H9 (cell line): ENCODE results near the gene ZNF728. TPM values are rescaled to one million over a fixed set of nuclear protein-coding genes. Genes with fewer than 3 reads are reported as not detected.

Experiments
- DNase-seq: peaks from one replicate; pipeline ENCODE4 v3.0.0-alpha.2; 2017
- H2AFZ ChIP-seq: one replicate; pipeline ENCODE4 v1.6.1; 2013; ENCODE audit warnings: mild to moderate bottlenecking, low read length, control low read depth, moderate library complexity
- H2AK5ac ChIP-seq: 2 replicates; pipeline ENCODE4 v1.6.1; 2013; ENCODE audit warnings: low read length, control low read depth, mixed read lengths; ENCODE audit not compliant: insufficient read length
- H2BK120ac ChIP-seq: one replicate; pipeline ENCODE4 v1.6.1; 2013; ENCODE audit warnings: low read depth, mild to moderate bottlenecking, low read length, control low read depth, inconsistent platforms; ENCODE audit not compliant: poor library complexity, severe bottlenecking
- H2BK12ac ChIP-seq: 2 replicates; pipeline ENCODE4 v1.6.1; 2013; ENCODE audit warnings: low read length, control low read depth, mixed read lengths, low read depth; ENCODE audit not compliant: insufficient read length
- H2BK15ac ChIP-seq: 2 replicates; pipeline ENCODE4 v1.6.1; 2013; ENCODE audit warnings: low read depth, low read length, control low read depth
- H2BK20ac ChIP-seq: one replicate; pipeline ENCODE4 v1.6.1; 2013; ENCODE audit warnings: low read depth, mild to moderate bottlenecking, low read length, control low read depth, inconsistent platforms; ENCODE audit not compliant: poor library complexity, severe bottlenecking
- H2BK5ac ChIP-seq: 2 replicates; pipeline ENCODE4 v1.6.1; 2013; ENCODE audit warnings: low read length, control low read depth, mixed read lengths; ENCODE audit not compliant: insufficient read length
- H3K14ac ChIP-seq: 2 replicates; pipeline ENCODE4 v1.6.1; 2013; ENCODE audit warnings: low read length, control low read depth; ENCODE audit not compliant: insufficient read depth
- H3K18ac ChIP-seq: 2 replicates; pipeline ENCODE4 v1.6.1; 2013; ENCODE audit warnings: low read depth, mild to moderate bottlenecking, mixed read lengths, low read length, control low read depth; ENCODE audit not compliant: insufficient read length
- H3K23ac ChIP-seq: 2 replicates; pipeline ENCODE4 v1.6.1; 2013; ENCODE audit warnings: low read length, control low read depth, mixed read lengths, low read depth; ENCODE audit not compliant: insufficient read length
- H3K23me2 ChIP-seq: 2 replicates; pipeline ENCODE4 v1.6.1; 2013; ENCODE audit warnings: low read depth, mild to moderate bottlenecking, mixed read lengths, low read length, control low read depth; ENCODE audit not compliant: insufficient read length, poor library complexity, severe bottlenecking
- H3K27ac ChIP-seq: 2 replicates; pipeline ENCODE4 v1.5.1; 2013; ENCODE audit warnings: low read length, control low read depth, mixed read lengths, low read depth; ENCODE audit not compliant: insufficient read length
- H3K27me3 ChIP-seq: 2 replicates; pipeline ENCODE4 v1.6.1; 2013; ENCODE audit warnings: low read length, control low read depth, inconsistent platforms; ENCODE audit not compliant: insufficient read depth
- H3K4ac ChIP-seq: 2 replicates; pipeline ENCODE4 v1.6.1; 2013; ENCODE audit warnings: low read depth, mild to moderate bottlenecking, control low read depth, inconsistent platforms, low read length, moderate library complexity
- H3K4me1 ChIP-seq: 2 replicates; pipeline ENCODE4 v1.6.1; 2013; ENCODE audit warnings: low read length, control low read depth, inconsistent platforms; ENCODE audit not compliant: insufficient read depth
- H3K4me2 ChIP-seq: 2 replicates; pipeline ENCODE4 v1.6.1; 2013; ENCODE audit warnings: low read length, control low read depth, mixed read lengths; ENCODE audit not compliant: insufficient read length, insufficient read depth
- H3K56ac ChIP-seq: 2 replicates; pipeline ENCODE4 v1.6.1; 2013; ENCODE audit warnings: low read depth, mild to moderate bottlenecking, mixed read lengths, low read length, control low read depth; ENCODE audit not compliant: insufficient read length
- H3K79me1 ChIP-seq: 2 replicates; pipeline ENCODE4 v1.6.1; 2013; ENCODE audit warnings: low read depth, mild to moderate bottlenecking, moderate library complexity, low read length, control low read depth, inconsistent platforms; ENCODE audit not compliant: insufficient read depth, poor library complexity, severe bottlenecking
- H3K79me2 ChIP-seq: 2 replicates; pipeline ENCODE4 v1.6.1; 2013; ENCODE audit warnings: low read length, control low read depth, inconsistent platforms; ENCODE audit not compliant: insufficient read depth
- H3K9ac ChIP-seq: 2 replicates; pipeline ENCODE4 v1.6.1; 2013; ENCODE audit warnings: low read length, control low read depth, mixed read lengths; ENCODE audit not compliant: insufficient read length; ENCODE audit errors: extremely low read depth
- H3K9me3 ChIP-seq: one replicate; pipeline ENCODE4 v1.6.1; 2013; ENCODE audit warnings: low read depth, low read length, inconsistent platforms; ENCODE audit not compliant: control insufficient read depth
- H3T11ph ChIP-seq: one replicate; pipeline ENCODE4 v1.6.1; 2013; ENCODE audit warnings: mild to moderate bottlenecking, low read length, control low read depth, inconsistent platforms
- H4K20me1 ChIP-seq: one replicate; pipeline ENCODE4 v1.6.1; 2013; ENCODE audit not compliant: control insufficient read depth, insufficient read length, insufficient read depth
- H4K5ac ChIP-seq: 2 replicates; pipeline ENCODE4 v1.6.1; 2013; ENCODE audit warnings: low read depth, mild to moderate bottlenecking, mixed read lengths, low read length, control low read depth; ENCODE audit not compliant: insufficient read length
- H4K8ac ChIP-seq: replicated peaks from 2 replicates; pipeline ENCODE4 v1.6.1; 2013; ENCODE audit warnings: low read length, control low read depth, mixed read lengths, low read depth; ENCODE audit not compliant: insufficient read length
- H4K91ac ChIP-seq: 2 replicates; pipeline ENCODE4 v1.6.1; 2013; ENCODE audit warnings: low read depth, mild to moderate bottlenecking, moderate library complexity, mixed read lengths, low read length, control low read depth; ENCODE audit not compliant: insufficient read length
- H3K27ac Mint-ChIP-seq, 3 experiments: 2 replicates in 2 of 3; 3 replicates in 1 of 3; pipeline ENCODE4 v1.8.0; 2020 to 2021; ENCODE audit warnings: mixed read lengths in 3 of 3, mild to moderate bottlenecking in 1 of 3, moderate library complexity in 1 of 3
- H3K27me3 Mint-ChIP-seq: 2 replicates; pipeline ENCODE4 v1.8.0; 2021; ENCODE audit warnings: low read depth, mild to moderate bottlenecking, moderate library complexity, mixed read lengths
- H3K36me3 Mint-ChIP-seq, 3 experiments: 2 replicates in 2 of 3; 3 replicates in 1 of 3; pipeline ENCODE4 v1.8.0; 2020 to 2021; ENCODE audit warnings: low read depth in 3 of 3, mixed read lengths in 3 of 3; ENCODE audit not compliant: insufficient read depth in 1 of 3
- H3K4me1 Mint-ChIP-seq, 2 experiments: 2 replicates each; pipeline ENCODE4 v1.8.0; 2020; ENCODE audit warnings: mixed read lengths in 2 of 2
- H3K4me3 Mint-ChIP-seq, 2 experiments: 2 replicates in 1 of 2; 3 replicates in 1 of 2; pipeline ENCODE4 v1.8.0; 2020 to 2021; ENCODE audit warnings: mild to moderate bottlenecking in 2 of 2, mixed read lengths in 2 of 2, moderate library complexity in 1 of 2
- H3K9me3 Mint-ChIP-seq, 2 experiments: 2 replicates in 1 of 2; 3 replicates in 1 of 2; pipeline ENCODE4 v1.8.0; 2020; ENCODE audit warnings: mild to moderate bottlenecking in 2 of 2, mixed read lengths in 2 of 2, moderate library complexity in 1 of 2
- CTCF ChIP-seq: fragments of 200-600 bp; sonication (generic); conservative IDR thresholded peaks from 3 replicates; pipeline ENCODE4 v1.8.0; 2021; ENCODE audit warnings: antibody characterized with exemption, mild to moderate bottlenecking
- WGBS: extraction: QIAGEN DNeasy Blood & Tissue Kit; methylation state at CpG from one replicate; pipeline ENCODE4 v1.1.7; 2013; ENCODE audit warnings: missing lambda C conversion rate, low lambda C conversion rate, mixed read lengths; ENCODE audit not compliant: insufficient read length; ENCODE audit errors: extremely low coverage; 5-methylcytosine and 5-hydroxymethylcytosine counted together
- long read RNA-seq: library from polyadenylated mRNA; unstranded; transcript quantifications from one replicate; pipeline ENCODE4 v2.0.0, GENCODE V29; 2020
- total RNA-seq: library from RNA; stranded (reverse); gene quantifications from 2 replicates; pipeline ENCODE4 v1.2.1, GENCODE V29; 2021

ZNF728 gene
- total RNA-seq = not detected in 2 replicates
- long read RNA-seq = 0 reads

- no peak within 1 kb of the TSS for H3K4me3 Mint-ChIP-seq
- no peak for TF ChIP-seq CTCF
- H4K20me1 ChIP-seq = no peaks in the 10 kb centered on the region
Measured at GRCh38 chr19:23002690-23003422, at the start of gene ZNF728. Gene ZNF728, minus strand, starts transcription at chr19:23003176. Its CDS starts 146 bp downstream, at chr19:23003030.

More at GRCh38 chr19:23002690-23003422, at the start of gene ZNF728:
- no peak within 1 kb of the TSS for H2BK5ac ChIP-seq
- no peak within 1 kb of the TSS for H3K27ac Mint-ChIP-seq
- no peak within 1 kb of the TSS for H2BK20ac ChIP-seq
- no peak within 1 kb of the TSS for H3K27ac ChIP-seq
- H3K56ac ChIP-seq = no peak within 1 kb of the TSS
- peaks cover 39% of the 10 kb centered on the region for H3K9me3 ChIP-seq
- no peak within 1 kb of the TSS for H2AK5ac ChIP-seq
- H3K79me2 ChIP-seq = no peaks in the 10 kb centered on the region
- H3K9ac ChIP-seq = no peak within 1 kb of the TSS
- no peaks in the 10 kb centered on the region for H3K23me2 ChIP-seq
- H3K79me1 ChIP-seq = no peaks in the 10 kb centered on the region
- no peak within 1 kb of the TSS for H4K5ac ChIP-seq
- no peak within 1 kb of the TSS for H4K8ac ChIP-seq
- H3K27me3 ChIP-seq = no peaks in the 10 kb centered on the region
- H2BK12ac ChIP-seq = no peak within 1 kb of the TSS
- peaks cover 90 to 93% of the 10 kb centered on the region in 2 experiments for H3K9me3 Mint-ChIP-seq
- peaks cover 0 to 24% (median 8%) of the 10 kb centered on the region in 3 experiments; a peak in 6 of 7 replicates for H3K36me3 Mint-ChIP-seq
- no peak within 1 kb of the TSS for H3K14ac ChIP-seq
- H2BK120ac ChIP-seq = no peak within 1 kb of the TSS
- H3K4me1 Mint-ChIP-seq = no peaks in the 10 kb centered on the region
- no peak within 1 kb of the TSS for H3K18ac ChIP-seq
- peaks cover 4% of the 10 kb centered on the region for H3K27me3 Mint-ChIP-seq
- no peak within 1 kb of the TSS for H4K91ac ChIP-seq
- H2BK15ac ChIP-seq = no peak within 1 kb of the TSS
- H3K4me2 ChIP-seq = no peak within 1 kb of the TSS
- WGBS = no CpG with 5 or more reads among the region's 46 CpGs
- H3K4me1 ChIP-seq = no peaks in the 10 kb centered on the region
- DNase-seq = no peak
- H3K23ac ChIP-seq = no peak within 1 kb of the TSS
- no peak within 1 kb of the TSS for H3T11ph ChIP-seq
- no peak within 1 kb of the TSS for H3K4ac ChIP-seq
- H2AFZ ChIP-seq = no peak within 1 kb of the TSS
